Thymus (tissue), 11 donors: Measurements from ENCODE around the gene ATXN1. TPM values are rescaled to one million over a fixed set of nuclear protein-coding genes. Genes with fewer than 3 reads are reported as not detected.

ENCODE experiments used
- DNase-seq, 9 donors: peaks; one replicate each; pipeline ENCODE4 v3.0.0-alpha.2; 2013; ENCODE audit warnings: low spot score in 9 of 9, low read depth in 6 of 9, missing footprints in 1 of 9
- H3K27ac ChIP-seq, 2 donors: one replicate each; pipeline ENCODE4 v1.5.1; 2013; ENCODE audit warnings: control low read depth in 1 of 2, low read depth in 1 of 2, low read length in 1 of 2, mild to moderate bottlenecking in 1 of 2, moderate library complexity in 1 of 2
- H3K27me3 ChIP-seq, 2 donors: one replicate each; pipeline ENCODE4 v1.5.1; 2013; ENCODE audit warnings: low read length in 1 of 2; ENCODE audit not compliant: control insufficient read depth in 2 of 2, insufficient read depth in 1 of 2
- H3K36me3 ChIP-seq, 2 donors: one replicate each; pipeline ENCODE4 v1.5.1; 2013; ENCODE audit warnings: low read length in 1 of 2, mild to moderate bottlenecking in 1 of 2, moderate library complexity in 1 of 2; ENCODE audit not compliant: control insufficient read depth in 2 of 2, insufficient read depth in 2 of 2
- H3K4me1 ChIP-seq, 2 donors: one replicate each; pipeline ENCODE4 v1.5.1; 2013; ENCODE audit warnings: low read length in 2 of 2; ENCODE audit not compliant: control insufficient read depth in 2 of 2, insufficient read depth in 2 of 2
- H3K4me3 ChIP-seq, 2 donors: one replicate each; pipeline ENCODE4 v1.5.1; 2013; ENCODE audit warnings: low read length in 2 of 2, control low read depth in 1 of 2, mild to moderate bottlenecking in 1 of 2
- H3K9me3 ChIP-seq, 2 donors: one replicate each; pipeline ENCODE4 v1.5.1; 2013; ENCODE audit warnings: low read length in 1 of 2, mild to moderate bottlenecking in 1 of 2; ENCODE audit not compliant: control insufficient read depth in 2 of 2, insufficient read depth in 1 of 2
- WGBS: extraction: QIAGEN DNeasy Blood & Tissue Kit; methylation state at CpG from one replicate; pipeline ENCODE4 v1.1.7; 2013; 5-methylcytosine and 5-hydroxymethylcytosine counted together
- polyA plus RNA-seq: library from polyadenylated mRNA; stranded (reverse); fragments of 200-250 nt; gene quantifications from one replicate; pipeline ENCODE4 v1.2.3, GENCODE V29; 2013
- total RNA-seq: library from RNA; stranded (reverse); fragments of 120-200 nt; gene quantifications from one replicate; pipeline ENCODE4 v1.2.4, GENCODE V29; 2013
- donor health status: healthy.

Gene ATXN1
- total and polyA plus RNA-seq, 2 donors: 6.8 to 7.1 TPM

GRCh38 chr6:16372029-16372776 is 389.1 kb downstream of the ATXN1 start:
- Histone ChIP-seq H3K27ac (no peak overlapping the region), H3K36me3 (no peaks in the 10 kb centered on the region), H3K4me1 (no peaks in the 10 kb centered on the region), H3K27me3 (no peaks in the 10 kb centered on the region), H3K9me3 (no peaks in the 10 kb centered on the region), H3K4me3 (no peak overlapping the region)
- 95% methylated on average over 1 of the region's 1 CpG for WGBS
- no peak for DNase-seq

DNA sequence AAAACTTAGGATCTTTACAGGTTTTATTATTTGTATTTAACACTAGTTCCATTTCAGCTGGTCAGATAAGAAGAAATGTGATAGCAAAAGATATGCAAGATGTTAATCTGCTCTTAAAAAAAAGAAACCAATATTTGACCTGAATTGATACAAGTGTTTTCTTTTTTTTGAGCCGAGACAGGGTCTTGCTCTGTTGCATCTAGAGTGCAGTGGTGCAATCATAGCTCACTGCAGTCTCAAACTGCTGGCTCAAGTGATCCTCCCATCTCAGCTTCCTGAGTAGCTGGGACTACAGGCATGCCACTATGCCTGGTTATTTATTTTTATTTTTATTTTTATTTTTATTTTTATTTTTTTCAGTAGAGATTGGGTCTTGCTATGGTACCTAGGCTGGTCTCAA is 389.9 kb downstream of the ATXN1 start:
- no peak overlapping the region for H3K4me3 ChIP-seq
- no peaks in the 10 kb centered on the region for H3K9me3 ChIP-seq
- no peaks in the 10 kb centered on the region for H3K36me3 ChIP-seq
- 92% methylated on average over 1 of the region's 1 CpG for WGBS
- no peaks in the 10 kb centered on the region for H3K27me3 ChIP-seq
- DNase-seq: no peak
- no peak overlapping the region for H3K27ac ChIP-seq
- no peaks in the 10 kb centered on the region for H3K4me1 ChIP-seq

GRCh38 chr6:16370943-16371342 is 390.3 kb downstream of the ATXN1 start:
- H3K36me3 ChIP-seq: no peaks in the 10 kb centered on the region
- no peak overlapping the region for H3K4me3 ChIP-seq
- H3K27ac ChIP-seq: no peak overlapping the region
- 96% methylated on average over 2 of the region's 2 CpGs for WGBS
- no peak for DNase-seq
- no peaks in the 10 kb centered on the region for H3K9me3 ChIP-seq
- no peaks in the 10 kb centered on the region for H3K4me1 ChIP-seq
- H3K27me3 ChIP-seq: no peaks in the 10 kb centered on the region

- no peaks in the 10 kb centered on the region for H3K9me3 ChIP-seq
- H3K27me3 ChIP-seq: no peaks in the 10 kb centered on the region
- H3K4me1 ChIP-seq: no peaks in the 10 kb centered on the region
- DNase-seq: no peak
- H3K36me3 ChIP-seq: no peaks in the 10 kb centered on the region
- H3K27ac ChIP-seq: no peak overlapping the region
- no peak overlapping the region for H3K4me3 ChIP-seq
- 98% methylated on average over 5 of the region's 5 CpGs for WGBS
Observed at GRCh38 chr6:16369989-16370388, 391.3 kb downstream of the ATXN1 start.

GRCh38 chr6:16369140-16369745 is 392.0 kb downstream of the ATXN1 start:
- Histone ChIP-seq H3K4me3 (no peak overlapping the region), H3K9me3 (no peaks in the 10 kb centered on the region), H3K27me3 (no peaks in the 10 kb centered on the region), H3K36me3 (no peaks in the 10 kb centered on the region), H3K4me1 (no peaks in the 10 kb centered on the region), H3K27ac (no peak overlapping the region)
- WGBS: 97% methylated on average over 8 of the region's 8 CpGs
- DNase-seq: no peak

- WGBS: 98% methylated on average over 3 of the region's 3 CpGs
- H3K36me3 ChIP-seq: no peaks in the 10 kb centered on the region
- no peaks in the 10 kb centered on the region for H3K9me3 ChIP-seq
- H3K4me1 ChIP-seq: no peaks in the 10 kb centered on the region
- no peaks in the 10 kb centered on the region for H3K27me3 ChIP-seq
- no peak overlapping the region for H3K27ac ChIP-seq
- no peak for DNase-seq
- H3K4me3 ChIP-seq: no peak overlapping the region
Observed at GRCh38 chr6:16367571-16367970, 393.7 kb downstream of the ATXN1 start.

DNA sequence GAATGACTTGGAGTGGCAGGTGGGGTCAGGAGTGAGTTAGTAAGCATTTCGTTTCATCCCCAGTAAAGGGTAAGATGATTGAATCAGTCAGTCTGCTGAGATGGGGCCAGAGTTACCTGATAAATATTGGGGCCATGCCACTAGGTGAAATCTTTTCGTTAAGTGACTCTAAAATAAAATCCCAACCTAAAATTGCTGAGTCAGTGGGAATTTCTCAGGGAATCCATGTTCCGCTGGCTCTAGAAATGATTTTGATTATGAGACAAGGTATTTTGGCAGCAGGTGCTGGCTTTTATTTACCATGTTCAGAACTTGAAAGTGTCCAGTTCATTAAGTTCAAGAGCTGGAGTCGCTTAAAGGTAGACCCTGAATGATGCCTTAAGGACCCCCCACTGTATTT is 397.5 kb downstream of the ATXN1 start:
- H3K4me3 ChIP-seq: no peak overlapping the region
- DNase-seq: no peak
- H3K36me3 ChIP-seq: no peaks in the 10 kb centered on the region
- no peak overlapping the region for H3K27ac ChIP-seq
- H3K27me3 ChIP-seq: no peaks in the 10 kb centered on the region
- no peaks in the 10 kb centered on the region for H3K9me3 ChIP-seq
- WGBS: 98% methylated on average over 4 of the region's 4 CpGs
- no peaks in the 10 kb centered on the region for H3K4me1 ChIP-seq

DNA sequence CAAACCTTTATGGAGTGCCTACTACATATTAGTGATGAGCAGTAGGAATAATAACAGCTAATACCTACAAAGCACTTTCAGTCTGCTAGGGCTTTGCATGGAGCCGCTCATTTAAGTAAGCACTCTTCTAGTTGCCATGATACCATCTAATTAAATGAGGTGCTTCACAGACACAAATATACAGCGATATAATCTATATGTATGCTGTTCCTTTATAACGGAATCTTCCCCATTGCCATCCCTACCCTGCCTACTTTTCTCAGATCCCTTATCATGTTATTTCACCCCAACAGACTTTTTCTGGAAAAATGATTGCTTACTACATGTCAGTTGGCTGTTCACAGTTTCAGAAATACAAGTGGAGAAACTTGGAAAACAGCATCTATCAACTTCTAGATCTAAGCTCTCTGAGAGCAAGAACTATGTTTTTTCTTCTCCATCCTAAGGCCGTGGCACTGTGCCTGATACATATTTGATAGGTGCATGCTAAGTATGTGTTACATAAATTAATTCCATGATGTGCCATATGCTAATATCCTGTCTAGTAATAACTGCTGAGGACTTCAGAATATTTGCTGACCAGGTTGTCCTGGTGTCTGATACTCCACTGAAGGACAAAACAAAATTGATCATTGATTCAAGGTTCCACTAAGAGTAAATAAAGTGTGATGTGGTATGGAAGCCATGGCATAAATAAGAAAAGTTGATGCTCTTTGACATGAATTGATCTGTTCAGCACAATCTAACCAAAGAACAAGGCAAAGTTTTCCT is 398.3 kb downstream of the ATXN1 start:
- Histone ChIP-seq H3K36me3 (no peaks in the 10 kb centered on the region), H3K4me1 (no peaks in the 10 kb centered on the region), H3K4me3 (no peak overlapping the region), H3K9me3 (no peaks in the 10 kb centered on the region), H3K27ac (no peak overlapping the region), H3K27me3 (no peaks in the 10 kb centered on the region)
- WGBS: 98% methylated on average over 4 of the region's 4 CpGs
- no peak for DNase-seq

GRCh38 chr6:16362296-16362695 is 399.0 kb downstream of the ATXN1 start:
- H3K36me3 ChIP-seq: no peaks in the 10 kb centered on the region
- no peaks in the 10 kb centered on the region for H3K4me1 ChIP-seq
- no peak for DNase-seq
- no peaks in the 10 kb centered on the region for H3K9me3 ChIP-seq
- H3K27me3 ChIP-seq: no peaks in the 10 kb centered on the region
- WGBS: 88% methylated on average over 11 of the region's 11 CpGs
- H3K27ac ChIP-seq: no peak overlapping the region
- no peak overlapping the region for H3K4me3 ChIP-seq
